NCI-H345 treated with DMSO at 0.1 percent for 48 hours (cell line): ENCODE measurements around the gene UBTD1.
"Not testable (repeated sequence)": the region's sequence is repeated elsewhere in the genome, so short reads cannot be mapped to it uniquely, and the experiment has no call there.

Experiments
- DNase-seq: peaks from one replicate; lab custom pipeline; 2025; ENCODE audit not compliant: unreplicated experiment; lab: John Stamatoyannopoulos, UW

UBTD1 gene

DNA sequence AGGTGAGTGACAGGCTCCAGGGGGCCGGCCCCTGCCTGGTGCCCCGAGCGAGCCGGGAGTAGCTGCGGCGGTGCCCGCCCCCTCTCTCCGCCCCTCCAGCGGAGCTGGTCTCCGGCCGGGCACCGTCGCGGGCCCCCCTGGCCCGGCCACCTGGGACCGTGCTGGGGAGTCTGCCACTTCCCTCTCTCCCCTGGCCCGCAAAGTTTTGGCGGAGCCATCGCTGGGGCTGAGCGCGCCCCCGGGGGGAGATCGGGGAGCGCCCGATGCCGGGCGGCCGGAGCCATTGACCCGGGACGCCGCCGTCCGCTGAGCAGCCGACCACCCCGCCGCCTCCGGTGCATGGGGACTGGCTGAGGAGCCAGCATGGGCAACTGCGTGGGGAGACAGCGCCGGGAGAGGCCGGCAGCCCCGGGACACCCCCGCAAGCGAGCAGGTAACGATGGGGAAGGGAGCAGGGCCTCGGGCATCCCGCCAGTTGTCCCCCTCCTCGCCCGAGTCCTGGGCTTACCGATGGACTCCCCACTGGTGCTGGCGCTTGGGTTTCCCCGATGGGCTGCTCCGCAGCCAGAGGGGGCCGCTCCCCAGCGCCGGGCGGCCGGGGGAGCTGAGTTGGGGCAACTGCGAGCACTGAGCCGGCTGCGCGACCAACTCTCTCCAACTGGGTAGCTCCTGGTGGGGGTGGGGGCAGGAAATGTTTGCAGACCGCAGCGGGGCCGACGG is at the start of gene UBTD1:
Gene UBTD1, plus strand, starts transcription at position 84 of the 720 bp plus-strand sequence. Its CDS starts 280 bp downstream, at position 364.
- DNase-seq: no peak

DNA sequence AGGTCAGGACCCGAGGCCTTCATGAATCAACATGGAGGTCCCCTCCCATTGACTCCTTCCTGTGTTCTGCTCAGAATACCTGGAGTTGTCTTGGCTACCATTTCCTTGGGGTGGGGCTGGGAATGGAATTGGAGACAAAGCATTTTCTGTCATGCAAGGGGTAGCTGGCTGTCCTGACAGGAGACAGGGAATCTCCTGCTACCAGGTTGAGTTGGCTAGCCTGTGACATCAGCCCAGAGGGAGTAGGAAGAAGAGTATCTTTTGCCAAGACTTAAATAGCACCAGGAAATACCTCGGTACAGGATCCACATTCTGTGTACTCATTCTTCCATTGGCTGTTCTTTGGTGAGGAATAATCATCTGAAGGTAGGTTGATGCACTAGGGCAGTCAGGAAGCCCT is 47.9 kb upstream of the UBTD1 start:
- DNase-seq: no peak

DNA sequence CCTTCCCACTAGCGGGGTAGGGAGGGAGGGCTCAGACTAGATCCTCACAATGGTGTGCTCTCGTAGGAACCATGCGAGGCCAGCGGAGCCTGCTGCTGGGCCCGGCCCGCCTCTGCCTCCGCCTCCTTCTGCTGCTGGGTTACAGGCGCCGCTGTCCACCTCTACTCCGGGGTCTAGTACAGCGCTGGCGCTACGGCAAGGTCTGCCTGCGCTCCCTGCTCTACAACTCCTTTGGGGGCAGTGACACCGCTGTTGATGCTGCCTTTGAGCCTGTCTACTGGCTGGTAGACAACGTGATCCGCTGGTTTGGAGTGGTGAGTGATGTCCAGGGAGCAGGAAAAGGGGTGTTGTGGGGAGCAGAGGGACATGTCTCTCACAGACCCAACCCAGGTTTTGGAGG is 47.1 kb upstream of the UBTD1 start:
- DNase-seq: no peak

- DNase-seq: no peak
Measured at GRCh38 chr10:97452352-97452751, 46.4 kb upstream of the UBTD1 start.

GRCh38 chr10:97454330-97455036 is 44.2 kb upstream of the UBTD1 start:
- no peak for DNase-seq

- no peak for DNase-seq
Measured at GRCh38 chr10:97456034-97456685, 42.6 kb upstream of the UBTD1 start.

- DNase-seq: no peak
Measured at GRCh38 chr10:97456686-97457065, 42.0 kb upstream of the UBTD1 start.

- no peak for DNase-seq
Measured at GRCh38 chr10:97459111-97459510, 39.6 kb upstream of the UBTD1 start.

GRCh38 chr10:97459933-97460332 is 38.8 kb upstream of the UBTD1 start:
- no peak for DNase-seq

- no peak for DNase-seq
Measured at GRCh38 chr10:97462309-97462708, 36.4 kb upstream of the UBTD1 start.

DNA sequence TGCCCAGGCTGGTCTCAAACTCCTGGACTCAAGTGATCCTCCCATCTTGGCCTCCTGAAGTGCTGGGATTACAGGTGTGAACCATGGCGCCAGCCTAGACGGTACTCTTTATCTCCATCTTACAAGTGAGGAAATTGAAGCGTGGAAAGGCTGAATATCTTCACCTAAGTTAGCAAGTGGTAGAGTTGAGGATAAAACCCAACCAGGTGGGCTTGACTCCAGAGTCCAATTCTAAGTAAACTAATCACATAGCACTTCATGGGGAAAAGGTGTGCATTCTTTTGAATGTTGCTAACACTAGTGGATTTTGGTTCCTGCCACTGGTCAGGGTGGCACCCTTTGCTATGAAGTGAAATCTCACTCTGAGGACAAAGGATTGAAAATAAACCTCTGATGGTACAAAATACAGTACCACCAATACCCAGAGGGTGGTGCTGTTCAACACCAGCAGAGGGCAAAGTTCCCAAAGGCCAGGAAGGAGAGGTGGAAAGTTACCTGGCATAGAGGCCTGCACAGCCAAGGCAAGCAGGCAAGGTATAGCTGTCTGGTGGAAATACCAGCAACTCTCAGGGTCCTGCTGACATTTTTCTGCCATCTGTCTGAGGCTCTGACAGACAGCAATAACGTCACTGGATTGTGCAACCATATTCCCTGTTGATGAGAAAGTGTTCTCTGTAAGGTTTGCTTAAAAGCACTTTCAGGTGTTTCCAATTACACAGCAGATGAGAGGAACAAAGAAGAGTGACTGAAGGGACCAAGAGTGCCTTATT is 35.2 kb upstream of the UBTD1 start:
- DNase-seq: no peak

DNA sequence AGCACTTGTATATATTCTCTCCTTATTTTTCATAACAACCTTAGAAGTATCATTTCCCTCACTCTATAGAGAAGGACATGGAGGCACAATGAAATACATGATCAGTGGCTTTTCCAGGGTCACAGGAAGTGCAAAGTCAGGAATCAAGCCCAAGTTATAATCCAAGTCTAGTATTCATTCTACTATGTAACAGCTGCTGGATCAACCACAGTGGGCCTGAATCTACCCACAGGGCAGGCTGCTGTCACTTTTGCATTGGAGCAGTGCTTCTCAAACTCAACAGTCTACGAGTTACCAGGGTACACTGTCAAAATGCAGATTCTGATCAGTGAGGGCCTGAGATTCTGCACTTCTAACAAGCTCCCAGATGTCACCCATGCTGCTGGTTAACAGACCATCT is 34.5 kb upstream of the UBTD1 start:
- DNase-seq: no peak

DNA sequence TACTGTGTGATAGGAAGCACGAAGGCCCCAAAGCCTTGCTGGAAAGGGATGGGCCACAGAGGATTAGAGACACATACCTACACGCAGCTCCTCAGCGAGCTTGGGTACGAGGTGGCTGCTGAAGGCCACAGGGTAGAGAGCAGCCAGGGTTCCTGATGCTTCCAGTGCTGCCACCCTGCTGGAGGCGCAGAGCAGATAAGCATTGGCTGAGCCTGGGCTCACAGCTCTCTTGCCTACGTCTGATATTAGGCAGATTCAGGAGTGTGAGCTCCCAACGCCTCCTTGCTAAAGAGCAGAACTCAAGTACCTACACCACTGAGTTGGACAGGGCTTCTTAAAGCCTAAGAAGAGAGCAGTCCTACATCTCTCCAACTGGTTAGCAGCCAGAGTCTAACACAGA is 32.7 kb upstream of the UBTD1 start:
- DNase-seq: no peak

GRCh38 chr10:97466755-97467154 is 32.0 kb upstream of the UBTD1 start:
- no peak for DNase-seq

DNA sequence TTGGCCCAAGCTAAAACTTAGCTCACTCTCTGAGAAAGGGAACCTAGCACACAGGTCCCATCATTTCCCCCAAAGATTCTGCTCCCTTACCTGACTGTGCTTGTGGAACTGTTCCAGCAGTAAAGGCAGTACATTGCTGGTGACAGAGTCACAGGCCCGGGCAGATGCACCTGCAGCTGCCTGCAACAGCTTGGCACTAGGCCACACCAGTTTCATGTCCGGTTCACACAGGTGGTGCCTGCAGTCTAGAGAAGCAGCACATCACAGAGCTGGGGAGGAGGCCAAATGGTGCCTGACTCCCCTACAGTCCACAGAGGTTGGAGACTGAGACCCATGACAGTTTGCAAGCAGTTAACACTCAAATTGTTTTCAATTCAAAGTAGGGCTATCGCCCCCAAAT is 30.6 kb upstream of the UBTD1 start:
- no peak for DNase-seq

GRCh38 chr10:97468781-97469180 is 29.9 kb upstream of the UBTD1 start:
- not testable (repeated sequence) for DNase-seq

DNA sequence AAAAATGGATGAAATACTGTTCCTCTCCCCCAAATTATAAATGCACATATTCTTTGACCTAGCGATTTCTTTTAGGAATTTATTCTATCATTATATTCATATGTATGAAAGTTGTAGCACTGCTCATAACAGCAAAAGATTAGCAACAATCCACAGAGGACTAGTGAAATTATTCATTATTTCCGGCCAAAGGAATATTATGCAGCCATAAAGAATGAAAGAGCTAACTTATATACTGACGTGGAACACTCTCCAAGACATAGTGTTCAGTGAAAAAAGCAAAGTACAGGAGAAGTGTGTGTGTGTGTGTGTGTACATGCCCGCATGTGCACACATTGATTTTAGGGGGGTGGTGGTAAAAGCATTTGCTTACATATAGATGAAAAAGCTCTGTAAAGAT is 23.8 kb upstream of the UBTD1 start:
- DNase-seq: no peak

DNA sequence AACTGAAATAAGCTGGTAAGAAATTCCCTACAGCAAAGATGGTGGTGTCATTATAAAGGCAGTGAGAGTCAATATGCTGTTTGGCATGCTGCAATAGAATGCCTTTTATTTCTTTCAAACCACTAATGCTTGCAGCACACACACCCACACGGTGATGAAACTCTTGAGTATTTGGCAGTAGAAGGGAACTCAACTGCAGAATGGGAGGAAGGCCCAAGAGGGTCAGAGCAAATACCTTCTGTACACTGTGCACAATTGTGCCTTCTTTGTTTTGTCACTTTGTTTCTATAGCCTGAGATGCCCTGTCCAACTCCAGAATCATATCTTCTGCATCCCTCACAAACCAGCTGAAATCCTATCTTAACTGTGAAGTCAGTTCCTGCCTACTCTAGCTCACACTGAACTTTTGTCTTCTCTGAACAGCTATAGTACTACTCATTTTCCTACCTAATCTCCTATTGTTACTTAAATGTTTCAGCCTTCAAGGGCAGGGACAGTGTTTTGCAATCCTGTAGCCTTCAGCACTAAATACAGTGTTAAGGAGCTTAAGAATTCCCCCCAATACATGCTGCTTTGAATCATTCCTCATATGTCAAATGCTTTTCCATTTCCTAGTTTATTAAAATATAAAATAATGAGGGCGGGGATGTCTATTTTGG is 22.7 kb upstream of the UBTD1 start:
- DNase-seq: no peak

DNA sequence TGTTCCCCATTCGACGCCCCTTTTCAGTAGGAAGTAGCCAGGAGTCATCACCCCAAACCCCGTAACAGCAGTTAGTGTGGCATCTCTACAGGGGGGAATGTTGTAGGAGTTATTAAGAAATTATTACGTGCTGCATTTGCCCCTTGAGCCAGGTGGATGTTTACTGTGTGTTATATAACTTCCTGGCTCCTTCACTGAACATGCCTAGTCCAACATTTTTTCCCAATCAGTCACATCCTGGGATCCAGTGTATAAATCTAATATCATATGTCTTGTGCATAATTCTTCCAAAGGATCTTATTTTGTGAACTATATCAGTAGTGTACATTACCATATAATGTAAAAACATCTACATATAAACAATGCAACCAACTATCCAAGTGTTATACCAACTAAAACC is 19.3 kb upstream of the UBTD1 start:
- not testable (repeated sequence) for DNase-seq

- no peak for DNase-seq
Measured at GRCh38 chr10:97479939-97480338, 18.8 kb upstream of the UBTD1 start.

DNA sequence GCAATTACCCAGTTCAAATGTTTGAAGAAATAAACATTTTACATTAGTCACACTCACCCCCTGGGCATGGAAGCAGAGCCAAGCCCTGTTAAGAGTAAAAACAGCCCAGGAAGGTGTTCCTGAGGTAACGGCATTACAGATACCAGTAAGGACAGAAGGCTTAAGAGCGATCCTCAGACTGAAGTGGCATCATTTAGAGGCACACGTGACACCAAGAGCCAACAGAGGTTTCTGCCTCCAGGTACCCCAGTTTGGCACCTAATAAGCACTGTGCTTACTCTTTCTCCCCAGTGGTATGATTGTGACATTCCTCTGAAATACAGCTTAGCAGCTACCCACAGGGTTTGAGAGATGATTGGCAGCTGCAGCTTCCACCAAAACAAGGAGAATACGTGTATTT is 17.7 kb upstream of the UBTD1 start:
- no peak for DNase-seq
